Measurements from ENCODE around the gene DCAKD. TPM values are rescaled to one million over a fixed set of nuclear protein-coding genes. Genes with fewer than 3 reads are reported as not detected.

Gene DCAKD
- total RNA-seq, 1 donor from 2014 or later, result 31.4 TPM

DNA sequence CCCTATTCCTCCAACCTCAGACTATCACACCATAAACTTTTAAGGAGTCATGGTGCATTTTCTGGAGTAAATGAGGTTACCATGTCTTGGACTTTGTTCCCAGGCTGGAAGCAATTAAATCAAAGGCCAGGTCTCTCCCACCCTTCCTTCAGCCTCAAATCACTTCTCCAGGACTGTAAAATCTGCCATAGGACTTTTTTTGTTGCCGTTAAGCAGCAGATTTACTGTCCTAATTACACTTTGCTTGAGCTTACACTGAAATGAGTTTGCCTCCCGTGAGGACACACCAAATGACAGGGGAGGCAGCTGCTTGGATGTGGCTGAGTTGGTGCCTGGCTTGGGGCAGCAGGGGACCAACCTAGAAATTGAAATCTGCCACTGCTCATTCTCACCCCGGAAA, 14.7 kb downstream of the DCAKD start:
- H3K4me3 ChIP-seq, result no peak overlapping the region
- no peak overlapping the region for H2AFZ ChIP-seq (replicated peaks)
- peak overlapping the region; percentile 14 for H3K9ac ChIP-seq
- TF ChIP-seq, protein P1, sequence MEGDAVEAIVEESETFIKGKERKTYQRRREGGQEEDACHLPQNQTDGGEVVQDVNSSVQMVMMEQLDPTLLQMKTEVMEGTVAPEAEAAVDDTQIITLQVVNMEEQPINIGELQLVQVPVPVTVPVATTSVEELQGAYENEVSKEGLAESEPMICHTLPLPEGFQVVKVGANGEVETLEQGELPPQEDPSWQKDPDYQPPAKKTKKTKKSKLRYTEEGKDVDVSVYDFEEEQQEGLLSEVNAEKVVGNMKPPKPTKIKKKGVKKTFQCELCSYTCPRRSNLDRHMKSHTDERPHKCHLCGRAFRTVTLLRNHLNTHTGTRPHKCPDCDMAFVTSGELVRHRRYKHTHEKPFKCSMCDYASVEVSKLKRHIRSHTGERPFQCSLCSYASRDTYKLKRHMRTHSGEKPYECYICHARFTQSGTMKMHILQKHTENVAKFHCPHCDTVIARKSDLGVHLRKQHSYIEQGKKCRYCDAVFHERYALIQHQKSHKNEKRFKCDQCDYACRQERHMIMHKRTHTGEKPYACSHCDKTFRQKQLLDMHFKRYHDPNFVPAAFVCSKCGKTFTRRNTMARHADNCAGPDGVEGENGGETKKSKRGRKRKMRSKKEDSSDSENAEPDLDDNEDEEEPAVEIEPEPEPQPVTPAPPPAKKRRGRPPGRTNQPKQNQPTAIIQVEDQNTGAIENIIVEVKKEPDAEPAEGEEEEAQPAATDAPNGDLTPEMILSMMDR (IDR thresholded peaks at IDR 0.05), result no peak
- TF ChIP-seq EZH2phosphoT487 (IDR thresholded peaks at IDR 0.05) (no peak), EZH2 (IDR thresholded peaks at IDR 0.05) (no peak)
- Mint-ChIP-seq H3K36me3 (peaks cover 7% of the 10 kb centered on the region), H3K4me3 (no peak overlapping the region), H3K9me3 (no peaks in the 10 kb centered on the region), H3K27ac (no peak overlapping the region), H3K4me1 (peaks cover 20% of the 10 kb centered on the region), H3K27me3 (ENCODE audit: insufficient read depth, low read depth) (peaks cover 2% of the 10 kb centered on the region)
- peaks cover 16% of the 10 kb centered on the region for H3F3A ChIP-seq (ENCODE audit: low read depth)
- no peak for DNase-seq (ENCODE audit: low spot score)
- peaks cover 38% of the 10 kb centered on the region for H3K79me2 ChIP-seq (ENCODE audit: low read depth)
- no peaks in the 10 kb centered on the region for H3K27me3 ChIP-seq
- no peak overlapping the region for H3K4me2 ChIP-seq
- no peaks in the 10 kb centered on the region for H3K36me3 ChIP-seq
- no peaks in the 10 kb centered on the region for H3K9me3 ChIP-seq (ENCODE audit: low read depth)
- H4K20me1 ChIP-seq (ENCODE audit: low read depth), result peaks cover 54% of the 10 kb centered on the region
- no peak overlapping the region for H3K27ac ChIP-seq
- peaks cover 9% of the 10 kb centered on the region for H3K4me1 ChIP-seq

DNA sequence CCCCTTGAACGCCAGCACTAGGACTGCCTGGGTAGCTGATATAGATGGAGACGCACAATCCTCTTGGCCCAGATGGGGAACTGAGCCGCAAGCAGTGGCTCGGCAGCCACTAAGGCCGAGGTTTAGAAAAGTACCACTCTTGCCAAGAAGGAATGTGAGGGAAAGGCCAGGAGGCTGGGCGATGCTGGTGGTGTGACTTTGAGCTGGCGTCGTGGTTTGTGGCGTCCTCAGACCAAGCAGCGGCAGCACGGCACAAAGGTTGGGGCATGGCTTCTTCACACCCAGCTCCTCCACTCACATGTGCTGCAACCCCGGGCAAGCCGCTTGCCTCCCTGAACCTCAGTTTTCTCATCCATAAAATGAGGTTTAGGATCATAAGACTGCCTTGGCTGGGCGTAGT, 15.6 kb downstream of the DCAKD start:
- no peak for DNase-seq (ENCODE audit: low spot score)
- no peak overlapping the region for H3K4me2 ChIP-seq
- H3K27me3 ChIP-seq, result no peaks in the 10 kb centered on the region
- H3K4me3 ChIP-seq, result no peak overlapping the region
- peaks cover 3% of the 10 kb centered on the region for H3K4me1 ChIP-seq
- no peaks in the 10 kb centered on the region for H3K9me3 ChIP-seq (ENCODE audit: low read depth)
- Mint-ChIP-seq H3K4me1 (peaks cover 16% of the 10 kb centered on the region), H3K36me3 (peaks cover 12% of the 10 kb centered on the region), H3K9me3 (no peaks in the 10 kb centered on the region), H3K27ac (no peak overlapping the region), H3K27me3 (ENCODE audit: insufficient read depth, low read depth) (peaks cover 2% of the 10 kb centered on the region), H3K4me3 (no peak overlapping the region)
- TF ChIP-seq EZH2 (IDR thresholded peaks at IDR 0.05) (no peak), EZH2phosphoT487 (IDR thresholded peaks at IDR 0.05) (no peak)
- TF ChIP-seq, protein P1 (IDR thresholded peaks at IDR 0.05), result no peak
- H3K27ac ChIP-seq, result no peak overlapping the region
- H2AFZ ChIP-seq (replicated peaks), result no peak overlapping the region
- peaks cover 7% of the 10 kb centered on the region for H3F3A ChIP-seq (ENCODE audit: low read depth)
- no peak overlapping the region for H3K9ac ChIP-seq
- peaks cover 37% of the 10 kb centered on the region for H3K79me2 ChIP-seq (ENCODE audit: low read depth)
- peaks cover 45% of the 10 kb centered on the region for H4K20me1 ChIP-seq (ENCODE audit: low read depth)
- H3K36me3 ChIP-seq, result no peaks in the 10 kb centered on the region

DNA sequence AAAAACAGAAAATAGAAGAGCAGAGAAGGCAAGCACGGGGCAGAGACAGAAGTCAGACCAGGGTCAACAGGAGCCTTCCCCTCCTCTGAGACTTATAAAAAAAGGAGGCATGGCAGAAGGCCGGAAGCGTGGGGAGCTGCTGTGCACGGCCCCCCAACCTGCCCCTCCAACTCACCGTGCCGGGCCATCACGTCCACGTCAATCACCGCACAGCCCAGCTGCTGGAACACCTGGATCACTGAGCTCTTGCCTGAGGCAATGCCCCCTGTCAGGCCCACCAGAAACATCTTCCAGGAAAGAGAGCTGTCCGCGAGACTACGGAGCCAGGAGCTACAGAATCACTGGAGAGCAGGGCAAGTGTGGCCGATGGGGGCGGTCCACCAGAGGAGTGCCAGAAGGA, 16.8 kb downstream of the DCAKD start:
- Histone ChIP-seq H3K36me3 (no peaks in the 10 kb centered on the region), H3K4me2 (no peak overlapping the region), H3K27me3 (no peaks in the 10 kb centered on the region), H2AFZ (replicated peaks) (no peak overlapping the region), H3F3A (ENCODE audit: low read depth) (no peaks in the 10 kb centered on the region), H3K79me2 (ENCODE audit: low read depth) (peaks cover 30% of the 10 kb centered on the region), H3K4me1 (no peaks in the 10 kb centered on the region), H3K9me3 (ENCODE audit: low read depth) (no peaks in the 10 kb centered on the region), H3K9ac (no peak overlapping the region), H3K4me3 (no peak overlapping the region), H3K27ac (no peak overlapping the region), H4K20me1 (ENCODE audit: low read depth) (peaks cover 33% of the 10 kb centered on the region)
- Mint-ChIP-seq H3K4me3 (no peak overlapping the region), H3K27ac (no peak overlapping the region), H3K4me1 (peaks cover 9% of the 10 kb centered on the region), H3K27me3 (ENCODE audit: insufficient read depth, low read depth) (peaks cover 2% of the 10 kb centered on the region), H3K9me3 (no peaks in the 10 kb centered on the region), H3K36me3 (peaks cover 19% of the 10 kb centered on the region)
- DNase-seq (ENCODE audit: low spot score), result no peak
- TF ChIP-seq EZH2 (IDR thresholded peaks at IDR 0.05), result no peak
- TF ChIP-seq, protein P1 (IDR thresholded peaks at IDR 0.05), result no peak
- TF ChIP-seq EZH2phosphoT487 (IDR thresholded peaks at IDR 0.05), result no peak
